Hepatocyte (in vitro differentiated cells): ENCODE data around the gene DUOXA2.

Experiments used
- CTCF ChIP-seq: fragments of 200-600 bp; sonication (generic); IDR thresholded peaks from 2 replicates; pipeline ENCODE4 v1.5.1; 2016; ENCODE audit warnings: antibody characterized with exemption, mild to moderate bottlenecking; ENCODE audit not compliant: poor library complexity
- EZH2 ChIP-seq: fragments of 200-600 bp; sonication (generic); IDR thresholded peaks from 2 replicates; pipeline ENCODE4 v1.6.1; 2016; ENCODE audit warnings: antibody characterized with exemption, mild to moderate bottlenecking, borderline replicate concordance

- TF ChIP-seq CTCF, result no peak
- no peak for TF ChIP-seq EZH2
Observed at GRCh38 chr15:45093013-45093412, 21.1 kb upstream of the DUOXA2 start.
